Endothelial cell of umbilical vein (primary cell): Measurements from ENCODE around the gene CEP85. TPM values are rescaled to one million over a fixed set of nuclear protein-coding genes. Genes with fewer than 3 reads are reported as not detected.

Source experiments
- BruUV-seq: library from RNA; stranded (reverse); fragments of 400-500 nt; replicated peaks from 2 replicates; lab custom pipeline; 2021; lab: Mats Ljungman, UMichigan
- CTCF ChIA-PET: fragments of 300-600, 350-600 bp; sonication (Branson Sonifier 250); formaldehyde crosslinking; loops from one replicate; lab custom pipeline; 2021; ENCODE audit warnings: antibody characterized with exemption, inconsistent platforms; lab: Charles Lee
- POLR2A ChIA-PET: fragments of 300-600, 350-600 bp; sonication (Branson Sonifier 250); formaldehyde crosslinking; loops from one replicate; lab custom pipeline; 2021; ENCODE audit warnings: antibody characterized with exemption, inconsistent platforms; lab: Charles Lee
- DNase-seq: peaks from one replicate; pipeline ENCODE4 v3.0.0-alpha.2; 2011; ENCODE audit warnings: low read depth, low spot score
- FAIRE-seq: peaks from 2 replicates; lab custom pipeline; 2011; peaks lifted over from hg19 to GRCh38; lab: Jason Lieb, UNC
- H2AFZ ChIP-seq: 2 replicates; pipeline ENCODE4 v1.6.0; 2012; ENCODE audit warnings: low read depth, low read length, control low read depth, inconsistent platforms
- H3K27ac ChIP-seq: 2 replicates; pipeline ENCODE4 v1.5.1; 2011; ENCODE audit warnings: low read depth, mild to moderate bottlenecking, control low read depth, low read length, moderate library complexity; ENCODE audit not compliant: insufficient read depth
- H3K27me3 ChIP-seq, 2 experiments: 2 replicates each; pipeline versions ENCODE4 v1.6.0 to v1.6.1; 2011; ENCODE audit warnings: low read length in 2 of 2, mixed read lengths in 1 of 2; ENCODE audit not compliant: control insufficient read depth in 2 of 2, insufficient read depth in 2 of 2
- H3K36me3 ChIP-seq, 2 experiments: 2 replicates in 1 of 2; 3 replicates in 1 of 2; pipeline ENCODE4 v1.5.1; 2011; ENCODE audit warnings: low read length in 2 of 2, mild to moderate bottlenecking in 1 of 2, moderate library complexity in 1 of 2; ENCODE audit not compliant: control insufficient read depth in 2 of 2, insufficient read depth in 2 of 2; ENCODE audit errors: extremely low read depth in 1 of 2
- H3K4me1 ChIP-seq: 3 replicates; pipeline ENCODE4 v1.5.1; 2011; ENCODE audit warnings: mild to moderate bottlenecking, low read length; ENCODE audit not compliant: control insufficient read depth, insufficient read depth; ENCODE audit errors: extremely low read depth
- H3K4me2 ChIP-seq: 2 replicates; pipeline ENCODE4 v1.6.1; 2011; ENCODE audit warnings: low read length, control low read depth, mixed read lengths; ENCODE audit not compliant: insufficient read depth
- H3K4me3 ChIP-seq, 3 experiments: fragments of 200-600 bp in 1 of 3; sonication (generic), shearing (Covaris generic) in 1 of 3; replicated peaks in 1 of 3; 2 replicates each; pipeline ENCODE4 v1.5.1; 2011 to 2016; ENCODE audit warnings: control low read depth in 3 of 3, low read length in 3 of 3, mild to moderate bottlenecking in 2 of 3, inconsistent platforms in 1 of 3, low read depth in 1 of 3, moderate library complexity in 1 of 3; ENCODE audit not compliant: insufficient read depth in 1 of 3
- H3K79me2 ChIP-seq: 2 replicates; pipeline ENCODE4 v1.6.0; 2012; ENCODE audit warnings: low read length, inconsistent platforms; ENCODE audit not compliant: control insufficient read depth, insufficient read depth
- H3K9ac ChIP-seq: replicated peaks from 2 replicates; pipeline ENCODE3; 2011; ENCODE audit warnings: low read length, control low read depth; ENCODE audit not compliant: insufficient read depth; ENCODE audit errors: extremely low read depth
- H3K9me1 ChIP-seq: replicated peaks from 3 replicates; pipeline ENCODE4 v1.6.0; 2011; ENCODE audit warnings: mild to moderate bottlenecking, low read length; ENCODE audit not compliant: control insufficient read depth, insufficient read depth; ENCODE audit errors: extremely low read depth
- H3K9me3 ChIP-seq: replicated peaks from 2 replicates; pipeline ENCODE4 v1.5.1; 2012; ENCODE audit warnings: low read length, inconsistent platforms; ENCODE audit not compliant: control insufficient read depth, insufficient read depth
- H4K20me1 ChIP-seq: replicated peaks from 2 replicates; pipeline ENCODE3; 2011; ENCODE audit warnings: mild to moderate bottlenecking, low read length; ENCODE audit not compliant: control insufficient read depth, insufficient read depth; ENCODE audit errors: extremely low read depth
- CTCF ChIP-seq, 2 donors: IDR thresholded peaks; 1 replicate in 1 of 2; 2 replicates in 1 of 2; pipeline ENCODE4 v1.5.1; 2011; ENCODE audit warnings: low read length in 2 of 2, mild to moderate bottlenecking in 2 of 2, moderate library complexity in 2 of 2, control low read depth in 1 of 2, inconsistent platforms in 1 of 2, low read depth in 1 of 2; ENCODE audit not compliant: insufficient read depth in 1 of 2; ENCODE audit errors: extremely low read depth in 1 of 2
- EZH2 ChIP-seq: IDR thresholded peaks from 2 replicates; pipeline ENCODE4 v1.6.1; 2012; ENCODE audit warnings: borderline replicate concordance, low read depth, mild to moderate bottlenecking, moderate library complexity, low read length, inconsistent platforms; ENCODE audit not compliant: severe bottlenecking
- FOS ChIP-seq: IDR thresholded peaks from 2 replicates; pipeline ENCODE4 v1.6.1; 2011; ENCODE audit warnings: mild to moderate bottlenecking, low read length, moderate library complexity, borderline replicate concordance; ENCODE audit not compliant: insufficient read depth
- GATA2 ChIP-seq: IDR thresholded peaks from 2 replicates; pipeline ENCODE4 v1.7.0; 2011; ENCODE audit warnings: low read depth, mild to moderate bottlenecking, moderate library complexity, mixed read lengths, low read length; ENCODE audit not compliant: insufficient read length, insufficient read depth
- JUN ChIP-seq: IDR thresholded peaks from 2 replicates; pipeline ENCODE4 v1.6.1; 2011; ENCODE audit warnings: borderline replicate concordance, low read depth; ENCODE audit not compliant: insufficient read length, insufficient read depth
- MAX ChIP-seq: IDR thresholded peaks from 2 replicates; pipeline ENCODE4 v1.6.1; 2011; ENCODE audit not compliant: insufficient read depth, insufficient read length
- MYC ChIP-seq: IDR thresholded peaks from one replicate; pipeline ENCODE4 v1.6.1; 2011; ENCODE audit warnings: mild to moderate bottlenecking, low read depth, low read length
- POLR2A ChIP-seq: IDR thresholded peaks from 2 replicates; pipeline ENCODE4 v1.6.1; 2012; ENCODE audit warnings: low read depth, mild to moderate bottlenecking, control low read depth, low read length
- POLR2AphosphoS5 ChIP-seq: IDR thresholded peaks from 2 replicates; pipeline ENCODE4 v1.6.1; 2012; ENCODE audit warnings: low read depth, mild to moderate bottlenecking, control low read depth, low read length, moderate library complexity; ENCODE audit not compliant: insufficient read depth
- dilution Hi-C: fragments of 300-500 bp; cut with MboI; formaldehyde crosslinking; loops from one replicate; pipeline ENCODE4 v1.15.0; 2019; ENCODE audit warnings: low sequenced_read_pairs; ENCODE audit not compliant: extremely low pct_ligation_motif_present
- intact Hi-C: fragments of 100-400 bp; cut with micrococcal nuclease; formaldehyde crosslinking; loops from one replicate; pipeline ENCODE4 v1.10.0; 2022
- polyA plus RNA-seq, 4 experiments: library from polyadenylated mRNA; depleted of rRNA in 3 of 4; stranded (reverse) in 3 of 4; unstranded in 1 of 4; fragments of >200 nt; gene quantifications; 2 replicates each; pipeline versions ENCODE4 v1.2.1 to v1.2.3, GENCODE V29; 2011 to 2012; ENCODE audit warnings: missing spikeins in 1 of 4
- total RNA-seq: library from RNA; stranded (reverse); gene quantifications from 2 replicates; pipeline ENCODE4 v1.2.3, GENCODE V29; 2021

Gene CEP85
- total and polyA plus RNA-seq, 2 donors (not counting 3 experiments of a cell fraction or from before 2014, with no cell fraction given), result 15.2 to 17.8 TPM

GRCh38 chr1:26269198-26269550 lies 35.2 kb downstream of the CEP85 start:
- ChIA-PET POLR2A (no interaction called here), CTCF (no interaction called here)

More at GRCh38 chr1:26269198-26269550, 35.2 kb downstream of the CEP85 start:
- intact Hi-C loops (no loop called here), dilution Hi-C loops (no loop called here)
- peaks cover 4 to 6% of the 10 kb centered on the region in 2 experiments for H3K36me3 ChIP-seq
- no peaks in the 10 kb centered on the region for H3K9me1 ChIP-seq
- BruUV-seq, result no TSS peak
- no peaks in the 10 kb centered on the region for H3K4me1 ChIP-seq
- H3K27me3 ChIP-seq, result no peaks in the 10 kb centered on the region
- no peak overlapping the region for H3K4me2 ChIP-seq
- no peak overlapping the region for H2AFZ ChIP-seq
- H3K79me2 ChIP-seq, result no peaks in the 10 kb centered on the region
- H3K9ac ChIP-seq, result no peak overlapping the region
- FAIRE-seq, result no peak
- H3K4me3 ChIP-seq, result no peak overlapping the region
- TF ChIP-seq GATA2 (no peak), EZH2 (no peak), POLR2A (no peak), CTCF (IDR thresholded peaks at IDR 0.05; ENCODE audit: extremely low read depth in 1 of 2, insufficient read depth in 1 of 2, low read depth in 1 of 2, low read length in 2 of 2) (no peak), FOS (no peak), MYC (no peak), JUN (no peak), MAX (no peak), POLR2AphosphoS5 (no peak)
- H4K20me1 ChIP-seq, result no peaks in the 10 kb centered on the region
- no peaks in the 10 kb centered on the region for H3K9me3 ChIP-seq
- H3K27ac ChIP-seq, result no peak overlapping the region
- no peak for DNase-seq
